GM15510 (cell line): ENCODE results near the gene CCL16.

Source experiments
- POLR2A ChIP-seq: IDR thresholded peaks from 3 replicates; pipeline ENCODE4 v1.6.1; 2011; ENCODE audit warnings: borderline replicate concordance; ENCODE audit not compliant: insufficient read length; ENCODE audit errors: extremely low read depth

CCL16 gene

GRCh38 chr17:35981246-35981645, at the start of gene CCL16:
Gene CCL16, minus strand, starts transcription at chr17:35981497. Its CDS starts 77 bp downstream, at chr17:35981420.
- TF ChIP-seq POLR2A, result no peak

GRCh38 chr17:36030956-36031355, 49.7 kb upstream of the CCL16 start:
- no peak for TF ChIP-seq POLR2A

GRCh38 chr17:36027761-36028160, 46.5 kb upstream of the CCL16 start:
- no peak for TF ChIP-seq POLR2A

GRCh38 chr17:36024106-36024869, 43.0 kb upstream of the CCL16 start:
- no peak for TF ChIP-seq POLR2A

GRCh38 chr17:36019423-36019822, 38.1 kb upstream of the CCL16 start:
- TF ChIP-seq POLR2A, result no peak

- TF ChIP-seq POLR2A, result no peak
Measured at GRCh38 chr17:36017799-36018198, 36.5 kb upstream of the CCL16 start, which contains the start of gene CCL23. Gene CCL23, minus strand, starts transcription at chr17:36017972. Its CDS starts 75 bp downstream, at chr17:36017897.

GRCh38 chr17:36016555-36016954, 35.3 kb upstream of the CCL16 start:
- no peak for TF ChIP-seq POLR2A

- TF ChIP-seq POLR2A, result no peak
Measured at GRCh38 chr17:36014946-36015345, 33.6 kb upstream of the CCL16 start.

- no peak for TF ChIP-seq POLR2A
Measured at GRCh38 chr17:36011201-36011600, 29.9 kb upstream of the CCL16 start.

- TF ChIP-seq POLR2A, result no peak
Measured at GRCh38 chr17:36008998-36009665, 27.8 kb upstream of the CCL16 start.

GRCh38 chr17:36004594-36005108, 23.4 kb upstream of the CCL16 start:
- no peak for TF ChIP-seq POLR2A

GRCh38 chr17:36002631-36003030, 21.3 kb upstream of the CCL16 start:
- no peak for TF ChIP-seq POLR2A

- TF ChIP-seq POLR2A, result no peak
Measured at GRCh38 chr17:36001862-36002603, 20.7 kb upstream of the CCL16 start.

- no peak for TF ChIP-seq POLR2A
Measured at GRCh38 chr17:36001110-36001771, 19.9 kb upstream of the CCL16 start, which contains the start of gene CCL15. Gene CCL15, minus strand, starts transcription at chr17:36001553. Its CDS starts 61 bp downstream, at chr17:36001492.

GRCh38 chr17:36000732-36001109, 19.4 kb upstream of the CCL16 start:
- no peak for TF ChIP-seq POLR2A

- no peak for TF ChIP-seq POLR2A
Measured at GRCh38 chr17:35998756-35999155, 17.5 kb upstream of the CCL16 start.
